HFF-Myc (cell line): ENCODE measurements around the gene PHF12.

Source experiments
- DNase-seq: peaks from one replicate; pipeline ENCODE4 v3.0.0-alpha.2; 2011; ENCODE audit warnings: low read depth; ENCODE audit errors: extremely low read depth
- H3K4me3 ChIP-seq: replicated peaks from 2 replicates; pipeline ENCODE4 v1.5.1; 2011; ENCODE audit warnings: low read depth, mild to moderate bottlenecking, control low read depth, low read length
- TF ChIP-seq, protein P1 (sequence below): IDR thresholded peaks from 2 replicates; pipeline ENCODE4 v1.5.1; 2012; ENCODE audit warnings: mild to moderate bottlenecking, low read depth, low read length, control low read depth; ENCODE audit errors: missing control alignments

The PHF12 gene

DNA sequence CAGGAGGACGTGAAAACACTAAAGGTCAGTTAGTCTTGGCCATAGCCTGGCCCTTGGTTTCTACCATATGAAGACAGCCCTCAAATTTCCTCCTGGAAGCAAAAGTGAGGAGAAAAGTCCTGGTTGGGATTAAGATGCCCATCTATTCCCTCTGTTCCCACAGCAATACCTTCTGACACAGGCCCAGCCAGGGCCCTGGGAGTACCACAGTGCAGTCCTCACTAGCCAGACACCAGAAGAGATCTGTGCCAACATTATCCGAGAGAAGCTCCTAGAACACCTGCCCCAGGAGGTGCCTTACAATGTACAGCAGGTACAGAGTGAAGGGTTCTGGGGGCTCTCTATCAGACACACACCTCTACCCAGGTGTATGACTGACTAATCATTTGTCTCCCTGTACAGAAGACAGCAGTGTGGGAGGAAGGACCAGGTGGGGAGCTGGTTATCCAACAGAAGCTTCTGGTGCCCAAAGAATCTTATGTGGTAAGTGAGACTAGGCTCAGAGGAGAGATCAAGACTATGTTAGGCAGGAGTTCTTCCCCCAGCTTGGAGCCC, 92.4 kb downstream of the PHF12 start:
- H3K4me3 ChIP-seq, result no peak overlapping the region
- TF ChIP-seq, protein P1, sequence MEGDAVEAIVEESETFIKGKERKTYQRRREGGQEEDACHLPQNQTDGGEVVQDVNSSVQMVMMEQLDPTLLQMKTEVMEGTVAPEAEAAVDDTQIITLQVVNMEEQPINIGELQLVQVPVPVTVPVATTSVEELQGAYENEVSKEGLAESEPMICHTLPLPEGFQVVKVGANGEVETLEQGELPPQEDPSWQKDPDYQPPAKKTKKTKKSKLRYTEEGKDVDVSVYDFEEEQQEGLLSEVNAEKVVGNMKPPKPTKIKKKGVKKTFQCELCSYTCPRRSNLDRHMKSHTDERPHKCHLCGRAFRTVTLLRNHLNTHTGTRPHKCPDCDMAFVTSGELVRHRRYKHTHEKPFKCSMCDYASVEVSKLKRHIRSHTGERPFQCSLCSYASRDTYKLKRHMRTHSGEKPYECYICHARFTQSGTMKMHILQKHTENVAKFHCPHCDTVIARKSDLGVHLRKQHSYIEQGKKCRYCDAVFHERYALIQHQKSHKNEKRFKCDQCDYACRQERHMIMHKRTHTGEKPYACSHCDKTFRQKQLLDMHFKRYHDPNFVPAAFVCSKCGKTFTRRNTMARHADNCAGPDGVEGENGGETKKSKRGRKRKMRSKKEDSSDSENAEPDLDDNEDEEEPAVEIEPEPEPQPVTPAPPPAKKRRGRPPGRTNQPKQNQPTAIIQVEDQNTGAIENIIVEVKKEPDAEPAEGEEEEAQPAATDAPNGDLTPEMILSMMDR, result no peak
- no peak for DNase-seq

DNA sequence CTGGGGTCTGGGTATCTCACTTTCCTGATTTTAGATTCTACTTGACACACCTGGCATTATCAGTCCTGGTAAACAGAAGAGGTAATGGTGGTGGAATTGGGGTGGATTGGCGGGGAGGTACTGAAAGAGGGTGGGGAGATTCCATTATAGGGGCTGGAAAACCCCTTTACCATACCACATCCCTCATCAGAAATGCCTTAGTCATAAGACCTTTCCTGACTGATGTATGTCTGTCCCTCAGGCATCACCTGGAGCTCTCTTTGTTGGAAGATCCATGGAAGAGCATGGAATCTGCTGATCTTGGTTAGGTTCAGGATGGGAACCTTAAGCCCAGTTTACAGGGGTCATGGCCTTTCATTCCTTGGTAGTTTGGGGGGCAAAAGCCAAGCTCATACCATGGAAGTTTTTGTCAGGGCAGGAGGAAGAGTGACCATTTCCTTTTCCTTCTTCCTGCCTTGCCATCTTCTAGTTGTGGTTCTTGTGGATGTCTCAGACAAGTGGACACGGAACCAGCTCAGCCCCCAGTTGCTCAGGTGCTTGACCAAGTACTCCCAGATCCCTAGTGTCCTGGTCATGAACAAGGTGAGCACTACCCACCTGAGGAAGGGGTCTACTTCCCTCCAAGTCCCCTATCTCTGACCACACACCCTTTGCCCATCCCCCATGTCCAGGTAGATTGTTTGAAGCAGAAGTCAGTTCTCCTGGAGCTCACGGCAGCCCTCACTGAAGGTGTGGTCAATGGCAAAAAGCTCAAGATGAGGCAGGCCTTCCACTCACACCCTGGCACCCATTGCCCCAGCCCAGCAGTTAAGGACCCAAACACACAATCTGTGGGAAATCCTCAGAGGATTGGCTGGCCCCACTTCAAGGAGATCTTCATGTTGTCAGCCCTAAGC, 93.2 kb downstream of the PHF12 start:
- TF ChIP-seq, protein P1, result no peak
- H3K4me3 ChIP-seq, result no peak overlapping the region
- no peak for DNase-seq

DNA sequence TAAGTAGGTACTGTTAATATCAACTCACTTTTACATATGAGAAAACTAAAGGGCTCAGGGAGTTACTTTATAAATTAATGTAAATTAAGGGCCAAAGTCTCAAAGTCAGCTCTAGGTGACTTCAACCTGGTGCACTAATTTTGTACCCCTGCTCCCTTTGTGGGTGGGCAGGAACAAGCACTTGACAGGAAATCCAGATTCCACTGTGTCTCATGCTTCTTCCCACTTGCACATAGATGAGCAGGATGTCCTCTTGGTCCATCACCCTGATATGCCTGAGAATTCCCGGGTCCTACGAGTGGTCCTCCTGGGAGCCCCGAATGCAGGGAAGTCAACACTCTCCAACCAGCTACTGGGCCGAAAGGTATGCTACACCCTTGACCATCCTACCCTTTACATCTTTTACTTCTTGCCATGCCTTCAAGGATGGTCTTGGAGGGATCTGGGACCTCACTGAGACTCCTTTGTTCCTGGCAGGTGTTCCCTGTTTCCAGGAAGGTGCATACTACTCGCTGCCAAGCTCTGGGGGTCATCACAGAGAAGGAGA, 95.2 kb downstream of the PHF12 start:
- DNase-seq, result no peak
- TF ChIP-seq, protein P1, result no peak
- H3K4me3 ChIP-seq, result peak overlapping the region; percentile 89

DNA sequence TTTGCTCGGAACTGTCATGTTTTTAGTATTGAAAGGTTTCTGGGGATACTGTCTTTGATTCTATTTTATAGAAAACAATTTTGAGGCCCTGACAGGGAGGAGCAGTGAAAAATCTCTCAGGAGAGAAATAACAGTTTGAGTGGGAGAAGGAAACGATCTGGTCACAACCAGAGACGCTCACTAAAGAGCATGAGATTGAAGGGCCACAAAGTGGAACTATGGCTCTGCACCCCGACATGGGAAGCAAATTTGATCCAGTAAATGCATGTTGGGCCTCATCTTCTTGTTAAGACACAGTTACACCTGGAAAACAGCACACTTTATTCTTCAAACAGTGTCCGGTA, 96.0 kb downstream of the PHF12 start:
- TF ChIP-seq, protein P1, result no peak
- no peak for DNase-seq
- peak overlapping the region; percentile 89 for H3K4me3 ChIP-seq
